ENCODE data around the gene C18orf63.
"Not testable (repeated sequence)": the region's sequence is repeated elsewhere in the genome, so short reads cannot be mapped to it uniquely, and the experiment has no call there.

C18orf63 gene

GRCh38 chr18:74291771-74292540 lies 23.7 kb upstream of the C18orf63 start, which contains the start of gene CYB5A:
Gene CYB5A (minus strand): TSS chr18:74291963. CDS start chr18:74291875, 88 bp downstream.
- peak; percentile 100 for DNase-seq (ENCODE audit: insufficient read length, low spot score)
- no peak for TF ChIP-seq CTCF (IDR thresholded peaks at IDR 0.05; ENCODE audit: insufficient read depth, missing control alignments)
- FAIRE-seq = peak; percentile 58

GRCh38 chr18:74292541-74292858 lies 23.1 kb upstream of the C18orf63 start:
- no peak for TF ChIP-seq CTCF (IDR thresholded peaks at IDR 0.05; ENCODE audit: insufficient read depth, missing control alignments)
- DNase-seq (ENCODE audit: insufficient read length, low spot score) = no peak
- peak; percentile 97 for FAIRE-seq

GRCh38 chr18:74292982-74293381 lies 22.7 kb upstream of the C18orf63 start:
- not testable (repeated sequence) for FAIRE-seq; DNase-seq (ENCODE audit: insufficient read length, low spot score)

- FAIRE-seq (no peak), DNase-seq (ENCODE audit: insufficient read length, low spot score) (no peak)
- no peak for TF ChIP-seq CTCF (IDR thresholded peaks at IDR 0.05; ENCODE audit: insufficient read depth, missing control alignments)
These were observed 21.1 kb upstream of the C18orf63 start for GRCh38 chr18:74294526-74294925.

GRCh38 chr18:74299162-74299561 lies 16.5 kb upstream of the C18orf63 start:
- FAIRE-seq (peak; percentile 70), DNase-seq (ENCODE audit: insufficient read length, low spot score) (no peak)
- TF ChIP-seq CTCF (IDR thresholded peaks at IDR 0.05; ENCODE audit: insufficient read depth, missing control alignments) = no peak

GRCh38 chr18:74299746-74300145 lies 15.9 kb upstream of the C18orf63 start:
- FAIRE-seq (no peak), DNase-seq (ENCODE audit: insufficient read length, low spot score) (no peak)
- no peak for TF ChIP-seq CTCF (IDR thresholded peaks at IDR 0.05; ENCODE audit: insufficient read depth, missing control alignments)

- FAIRE-seq = no peak
- DNase-seq (ENCODE audit: insufficient read length, low spot score) = no peak
- no peak for TF ChIP-seq CTCF (IDR thresholded peaks at IDR 0.05; ENCODE audit: insufficient read depth, missing control alignments)
These were observed 12.3 kb upstream of the C18orf63 start for GRCh38 chr18:74303306-74303705.

Measured in D721Med (cell line).